GM12878 (cell line): ENCODE results near the gene MYO15A.

Source experiments
- EZH2 ChIP-seq: IDR thresholded peaks from 2 replicates; pipeline ENCODE4 v1.6.1; 2012; ENCODE audit warnings: low read depth, mild to moderate bottlenecking, control low read depth, inconsistent platforms, low read length, borderline replicate concordance; ENCODE audit not compliant: control insufficient read depth
- TF ChIP-seq, protein P1 (sequence below): IDR thresholded peaks from 2 replicates; pipeline ENCODE4 v1.6.1; 2012; ENCODE audit warnings: low read depth, low read length, improper control_type of control experiment

- TF ChIP-seq EZH2 = no peak
- TF ChIP-seq, protein P1, sequence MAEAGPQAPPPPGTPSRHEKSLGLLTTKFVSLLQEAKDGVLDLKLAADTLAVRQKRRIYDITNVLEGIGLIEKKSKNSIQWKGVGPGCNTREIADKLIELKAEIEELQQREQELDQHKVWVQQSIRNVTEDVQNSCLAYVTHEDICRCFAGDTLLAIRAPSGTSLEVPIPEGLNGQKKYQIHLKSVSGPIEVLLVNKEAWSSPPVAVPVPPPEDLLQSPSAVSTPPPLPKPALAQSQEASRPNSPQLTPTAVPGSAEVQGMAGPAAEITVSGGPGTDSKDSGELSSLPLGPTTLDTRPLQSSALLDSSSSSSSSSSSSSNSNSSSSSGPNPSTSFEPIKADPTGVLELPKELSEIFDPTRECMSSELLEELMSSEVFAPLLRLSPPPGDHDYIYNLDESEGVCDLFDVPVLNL = no peak
Observed at GRCh38 chr17:18186627-18186982, 78.0 kb downstream of the MYO15A start.
